Measurements from ENCODE around the gene TXNDC11.

Gene TXNDC11

GRCh38 chr16:11687601-11688519 lies 54.8 kb downstream of the TXNDC11 start:
- peak; percentile 65 for DNase-seq

GRCh38 chr16:11686713-11687380 lies 55.8 kb downstream of the TXNDC11 start:
- DNase-seq = no peak

- no peak for DNase-seq
These were observed 56.6 kb downstream of the TXNDC11 start for GRCh38 chr16:11685844-11686618.

GRCh38 chr16:11684231-11685025 lies 58.2 kb downstream of the TXNDC11 start:
- DNase-seq = peak; percentile 87

- DNase-seq = peak; percentile 45
These were observed 59.5 kb downstream of the TXNDC11 start for GRCh38 chr16:11683145-11683544.

GRCh38 chr16:11682655-11683096 lies 60.0 kb downstream of the TXNDC11 start:
- DNase-seq = no peak

GRCh38 chr16:11681976-11682654 lies 60.5 kb downstream of the TXNDC11 start:
- peak; percentile 92 for DNase-seq

- peak; percentile 95 for DNase-seq
These were observed 61.1 kb downstream of the TXNDC11 start for GRCh38 chr16:11681556-11681955.

GRCh38 chr16:11679941-11680911 lies 62.4 kb downstream of the TXNDC11 start:
- DNase-seq = peak; percentile 80

GRCh38 chr16:11679250-11679649 lies 63.4 kb downstream of the TXNDC11 start:
- DNase-seq = peak; percentile 72

- peak; percentile 87 for DNase-seq
These were observed 64.4 kb downstream of the TXNDC11 start for GRCh38 chr16:11677959-11678881.

GRCh38 chr16:11677451-11677951 lies 65.2 kb downstream of the TXNDC11 start:
- DNase-seq = peak; percentile 81

GRCh38 chr16:11676799-11677198 lies 65.9 kb downstream of the TXNDC11 start:
- no peak for DNase-seq

GRCh38 chr16:11675561-11676511 lies 66.8 kb downstream of the TXNDC11 start:
- DNase-seq = no peak

- no peak for DNase-seq
These were observed 67.7 kb downstream of the TXNDC11 start for GRCh38 chr16:11674818-11675560.

- no peak for DNase-seq
These were observed 68.4 kb downstream of the TXNDC11 start for GRCh38 chr16:11674001-11674817.

Measured in RPMI8226 (cell line).